Measurements from ENCODE around the gene CLDN6.

CLDN6 gene

GRCh38 chr16:3022208-3022683 lies 4.3 kb upstream of the CLDN6 start:
- TF ChIP-seq CTCF (IDR thresholded peaks at IDR 0.05) = no peak
- peak; percentile 67 for DNase-seq

GRCh38 chr16:3021449-3022207 lies 3.6 kb upstream of the CLDN6 start:
- Mint-ChIP-seq H3K27ac (peak overlapping the region; percentile 94), H3K4me3 (peak overlapping the region; percentile 87), H3K36me3 (ENCODE audit: low read depth) (peaks cover 12% of the 10 kb centered on the region), H3K4me1 (peaks cover 53% of the 10 kb centered on the region), H3K27me3 (ENCODE audit: low read depth, poor library complexity) (peaks cover 10% of the 10 kb centered on the region), H3K9me3 (no peaks in the 10 kb centered on the region)
- TF ChIP-seq CTCF (IDR thresholded peaks at IDR 0.05) = no peak
- peak; percentile 90 for DNase-seq

More at GRCh38 chr16:3022208-3022683, 4.3 kb upstream of the CLDN6 start:
- Mint-ChIP-seq H3K36me3 (ENCODE audit: low read depth) (peaks cover 18% of the 10 kb centered on the region), H3K4me1 (peaks cover 49% of the 10 kb centered on the region), H3K4me3 (peak overlapping the region; percentile 87), H3K27ac (peak overlapping the region; percentile 94), H3K27me3 (ENCODE audit: low read depth, poor library complexity) (peaks cover 4% of the 10 kb centered on the region), H3K9me3 (no peaks in the 10 kb centered on the region)

- H3K27ac Mint-ChIP-seq = peak overlapping the region; percentile 94
- peak; percentile 85 for DNase-seq
- peaks cover 9% of the 10 kb centered on the region for H3K27me3 Mint-ChIP-seq (ENCODE audit: low read depth, poor library complexity)
- H3K4me3 Mint-ChIP-seq = peak overlapping the region; percentile 87
- peaks cover 53% of the 10 kb centered on the region for H3K4me1 Mint-ChIP-seq
- no peak for TF ChIP-seq CTCF (IDR thresholded peaks at IDR 0.05)
- no peaks in the 10 kb centered on the region for H3K9me3 Mint-ChIP-seq
- H3K36me3 Mint-ChIP-seq (ENCODE audit: low read depth) = peaks cover 4% of the 10 kb centered on the region
Observed at GRCh38 chr16:3020604-3021448, 2.8 kb upstream of the CLDN6 start.

GRCh38 chr16:3020247-3020603 lies 2.2 kb upstream of the CLDN6 start, which contains the start of gene TNFRSF12A:
TNFRSF12A (plus strand) TSS chr16:3020368; CDS start chr16:3020398, 30 bp downstream.
- no peak for TF ChIP-seq CTCF (IDR thresholded peaks at IDR 0.05)
- Mint-ChIP-seq H3K4me3 (peak within 1 kb of the TSS; percentile 87), H3K4me1 (peaks cover 53% of the 10 kb centered on the region), H3K27ac (peak within 1 kb of the TSS; percentile 94), H3K27me3 (ENCODE audit: low read depth, poor library complexity) (peaks cover 8% of the 10 kb centered on the region), H3K9me3 (no peaks in the 10 kb centered on the region), H3K36me3 (ENCODE audit: low read depth) (peaks cover 4% of the 10 kb centered on the region)
- DNase-seq = peak; percentile 77

GRCh38 chr16:3019594-3020246 lies 1.7 kb upstream of the CLDN6 start:
- no peak for DNase-seq
- H3K9me3 Mint-ChIP-seq = no peaks in the 10 kb centered on the region
- H3K36me3 Mint-ChIP-seq (ENCODE audit: low read depth) = peaks cover 4% of the 10 kb centered on the region
- peak overlapping the region; percentile 51 for H3K27ac Mint-ChIP-seq
- H3K4me1 Mint-ChIP-seq = peaks cover 53% of the 10 kb centered on the region
- TF ChIP-seq CTCF (IDR thresholded peaks at IDR 0.05) = no peak
- H3K4me3 Mint-ChIP-seq = peak overlapping the region; percentile 80
- peaks cover 12% of the 10 kb centered on the region for H3K27me3 Mint-ChIP-seq (ENCODE audit: low read depth, poor library complexity)
